IMR-90 (cell line): ENCODE data around the gene PROZ.

Source experiments
- CEBPB ChIP-seq: IDR thresholded peaks from 2 replicates; pipeline ENCODE4 v1.6.1; 2012; ENCODE audit warnings: low read depth, low read length, improper control_type of control experiment
- CHD1 ChIP-seq: IDR thresholded peaks from 2 replicates; pipeline ENCODE4 v1.6.1; 2012; ENCODE audit warnings: low read depth, low read length, improper control_type of control experiment
- MAZ ChIP-seq: IDR thresholded peaks from 2 replicates; pipeline ENCODE4 v1.6.1; 2012; ENCODE audit warnings: low read depth, mild to moderate bottlenecking, low read length, improper control_type of control experiment, moderate library complexity, borderline replicate concordance
- POLR2A ChIP-seq: IDR thresholded peaks from 2 replicates; pipeline ENCODE4 v1.6.1; 2012; ENCODE audit warnings: mild to moderate bottlenecking, low read depth, low read length
- RCOR1 ChIP-seq: IDR thresholded peaks from 2 replicates; pipeline ENCODE4 v1.6.1; 2012; ENCODE audit warnings: mild to moderate bottlenecking, low read length, improper control_type of control experiment; ENCODE audit not compliant: insufficient replicate concordance
- SMC3 ChIP-seq: fragments of 150-350 bp; IDR thresholded peaks from 2 replicates; pipeline ENCODE4 v1.6.1; 2016; ENCODE audit warnings: low read depth, mild to moderate bottlenecking, antibody characterized with exemption, low read length, moderate library complexity
- TF ChIP-seq, protein P1 (sequence below): conservative IDR thresholded peaks from 2 replicates; pipeline ENCODE4 v1.5.1; 2012; ENCODE audit warnings: mild to moderate bottlenecking, low read depth, low read length, improper control_type of control experiment

DNA sequence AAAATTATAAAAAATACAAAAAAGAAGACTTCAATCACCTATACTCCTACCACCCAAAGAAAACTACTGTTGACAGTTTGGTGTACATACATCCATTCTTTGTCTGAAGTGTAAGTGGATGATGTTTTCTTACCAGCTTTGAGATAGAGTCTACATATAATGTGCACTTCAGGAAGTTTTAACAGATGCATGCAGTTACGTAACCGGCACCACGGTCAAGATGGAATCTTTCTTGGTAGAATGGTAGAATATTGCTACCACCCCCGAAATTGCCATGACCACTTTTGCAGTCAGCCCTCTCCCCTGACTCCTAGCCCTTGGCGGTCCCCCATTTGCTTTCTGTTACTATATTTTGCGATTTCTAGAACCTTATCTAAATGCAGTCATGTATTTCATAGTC lies 52.4 kb downstream of the PROZ start:
- TF ChIP-seq RCOR1 (no peak), POLR2A (no peak), CEBPB (peak; percentile 58), MAZ (no peak), SMC3 (no peak), CHD1 (no peak)
- TF ChIP-seq, protein P1, sequence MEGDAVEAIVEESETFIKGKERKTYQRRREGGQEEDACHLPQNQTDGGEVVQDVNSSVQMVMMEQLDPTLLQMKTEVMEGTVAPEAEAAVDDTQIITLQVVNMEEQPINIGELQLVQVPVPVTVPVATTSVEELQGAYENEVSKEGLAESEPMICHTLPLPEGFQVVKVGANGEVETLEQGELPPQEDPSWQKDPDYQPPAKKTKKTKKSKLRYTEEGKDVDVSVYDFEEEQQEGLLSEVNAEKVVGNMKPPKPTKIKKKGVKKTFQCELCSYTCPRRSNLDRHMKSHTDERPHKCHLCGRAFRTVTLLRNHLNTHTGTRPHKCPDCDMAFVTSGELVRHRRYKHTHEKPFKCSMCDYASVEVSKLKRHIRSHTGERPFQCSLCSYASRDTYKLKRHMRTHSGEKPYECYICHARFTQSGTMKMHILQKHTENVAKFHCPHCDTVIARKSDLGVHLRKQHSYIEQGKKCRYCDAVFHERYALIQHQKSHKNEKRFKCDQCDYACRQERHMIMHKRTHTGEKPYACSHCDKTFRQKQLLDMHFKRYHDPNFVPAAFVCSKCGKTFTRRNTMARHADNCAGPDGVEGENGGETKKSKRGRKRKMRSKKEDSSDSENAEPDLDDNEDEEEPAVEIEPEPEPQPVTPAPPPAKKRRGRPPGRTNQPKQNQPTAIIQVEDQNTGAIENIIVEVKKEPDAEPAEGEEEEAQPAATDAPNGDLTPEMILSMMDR = no peak
